ENCODE results near the gene PKDCC.
"Not testable (repeated sequence)": the region's sequence is repeated elsewhere in the genome, so short reads cannot be mapped to it uniquely, and the experiment has no call there.

PKDCC gene

GRCh38 chr2:42031281-42032223, 16.3 kb upstream of the PKDCC start:
- no peak for DNase-seq

- DNase-seq: no peak
These were observed 15.6 kb upstream of the PKDCC start for GRCh38 chr2:42032224-42032620.

- no peak for DNase-seq
These were observed 15.1 kb upstream of the PKDCC start for GRCh38 chr2:42032745-42033144.

GRCh38 chr2:42034096-42034495, 13.7 kb upstream of the PKDCC start:
- not testable (repeated sequence) for DNase-seq

- DNase-seq: no peak
These were observed 12.6 kb upstream of the PKDCC start for GRCh38 chr2:42035241-42035640.

- DNase-seq: no peak
These were observed 11.4 kb upstream of the PKDCC start for GRCh38 chr2:42036413-42036812.

GRCh38 chr2:42036940-42037339, 10.9 kb upstream of the PKDCC start:
- no peak for DNase-seq

- no peak for DNase-seq
These were observed 7.1 kb upstream of the PKDCC start for GRCh38 chr2:42040643-42041278.

GRCh38 chr2:42041377-42042127, 6.3 kb upstream of the PKDCC start:
- DNase-seq: no peak

- no peak for DNase-seq
These were observed 5.0 kb upstream of the PKDCC start for GRCh38 chr2:42042631-42043355.

GRCh38 chr2:42043789-42044394, 3.9 kb upstream of the PKDCC start:
- DNase-seq: no peak

- no peak for DNase-seq
These were observed 2.9 kb upstream of the PKDCC start for GRCh38 chr2:42044939-42045338.

GRCh38 chr2:42045352-42045751, 2.5 kb upstream of the PKDCC start:
- DNase-seq: no peak

GRCh38 chr2:42045848-42046748, 1.7 kb upstream of the PKDCC start:
- no peak for DNase-seq

GRCh38 chr2:42046819-42047487, 868 bp upstream of the PKDCC start:
- no peak for DNase-seq

- no peak for DNase-seq
These were observed 739 bp downstream of the PKDCC start for GRCh38 chr2:42048299-42049220.

GRCh38 chr2:42049221-42050009, 1.6 kb downstream of the PKDCC start:
- no peak for DNase-seq

GRCh38 chr2:42050010-42050702, 2.3 kb downstream of the PKDCC start:
- no peak for DNase-seq

Measured in inflammatory macrophage treated with lipopolysaccharide for 1 hour (primary cell).